Measurements from ENCODE around the gene EDN2. TPM values are rescaled to one million over a fixed set of nuclear protein-coding genes. Genes with fewer than 3 reads are reported as not detected.
A peak's percentile ranks its signal among the peaks of the same experiment; 100 is the strongest.

The EDN2 gene
- total RNA-seq, 1 donor from 2014 or later = 0.17 TPM

GRCh38 chr1:41482001-41482765 lies 2.3 kb downstream of the EDN2 start:
- no peak for DNase-seq

DNA sequence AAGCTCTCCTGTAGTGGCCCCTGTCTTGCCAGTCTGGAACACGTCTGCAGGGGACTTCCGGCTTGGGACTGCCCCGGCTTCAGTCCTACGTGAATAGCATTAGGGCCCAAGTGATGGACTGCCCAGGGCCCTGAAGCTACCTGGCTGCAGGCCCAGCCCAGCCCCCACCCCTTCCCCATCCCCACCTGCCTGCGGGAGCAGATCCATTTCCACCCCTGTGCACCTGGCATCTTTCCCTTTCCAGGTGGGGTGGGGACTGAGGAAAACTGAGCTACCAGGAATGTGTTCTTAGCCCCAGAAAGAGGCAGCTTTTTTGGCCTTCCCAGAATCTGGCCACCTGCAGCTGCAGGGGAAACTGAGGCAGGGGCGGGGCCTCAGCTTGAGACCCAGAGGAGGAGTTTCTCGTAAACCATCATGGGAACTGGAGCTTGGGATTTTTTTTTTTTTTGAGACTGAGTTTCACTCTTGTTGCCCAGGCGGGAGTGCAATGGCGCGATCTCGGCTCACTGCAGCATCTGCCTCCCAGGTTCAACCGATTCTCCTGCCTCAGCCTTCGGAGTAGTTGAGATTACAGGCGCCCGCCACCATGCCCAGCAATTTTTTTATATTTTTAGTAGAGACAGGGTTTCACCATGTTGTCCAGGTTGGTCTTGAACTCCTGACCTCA lies 3.2 kb downstream of the EDN2 start:
- DNase-seq = no peak

DNA sequence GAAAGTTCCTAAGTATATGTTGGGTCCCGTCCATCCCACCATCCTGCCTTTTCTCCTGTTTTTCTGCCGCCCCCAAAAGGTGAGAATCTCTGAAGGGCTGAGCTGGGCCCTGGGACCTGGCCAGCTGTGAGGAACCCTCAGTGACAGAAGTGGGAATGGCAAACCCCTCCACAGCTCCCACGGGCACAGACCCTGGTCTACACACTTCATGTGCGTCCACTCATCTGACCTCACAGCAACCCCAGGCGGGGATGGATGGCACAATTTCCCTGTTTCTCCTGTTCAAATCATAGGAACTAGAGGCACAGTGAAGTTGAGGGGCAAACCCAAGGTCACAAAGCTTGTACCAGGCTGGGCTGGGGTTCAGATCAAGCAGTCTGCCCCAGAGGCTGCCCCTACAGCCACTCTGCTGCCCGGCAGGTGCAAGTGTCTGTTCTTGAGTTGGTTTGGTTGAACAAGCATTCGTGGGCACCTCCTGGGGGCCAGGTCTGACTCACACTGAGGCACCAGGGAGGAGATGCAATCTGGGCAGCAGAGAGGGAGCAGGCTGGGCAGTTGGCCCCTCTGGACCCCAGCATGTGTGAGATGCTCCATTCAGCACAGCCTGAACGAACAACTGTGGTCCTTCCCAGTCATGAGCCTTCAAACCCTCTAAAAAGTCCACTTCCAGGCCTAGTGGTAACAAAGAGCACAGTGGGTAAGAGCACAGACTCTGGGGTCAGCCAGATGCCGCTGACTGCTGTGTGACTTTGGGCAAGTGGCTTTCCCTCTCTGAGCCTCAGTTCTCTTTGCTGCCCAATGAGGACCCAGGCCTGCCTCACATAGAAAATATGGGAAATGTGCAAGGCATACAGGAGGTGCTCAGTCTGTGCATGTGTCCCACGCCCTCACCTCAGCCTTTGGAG lies 4.0 kb downstream of the EDN2 start:
- DNase-seq = no peak

- no peak for DNase-seq
These were observed 4.7 kb downstream of the EDN2 start for GRCh38 chr1:41479808-41480160.

- no peak for DNase-seq
These were observed 5.3 kb downstream of the EDN2 start for GRCh38 chr1:41479000-41479807.

GRCh38 chr1:41478118-41478748 lies 6.2 kb downstream of the EDN2 start:
- DNase-seq = no peak

GRCh38 chr1:41476807-41477361 lies 7.6 kb downstream of the EDN2 start:
- DNase-seq = no peak

- DNase-seq = peak; percentile 17
These were observed 8.5 kb downstream of the EDN2 start for GRCh38 chr1:41475859-41476567.

- DNase-seq = no peak
These were observed 9.1 kb downstream of the EDN2 start for GRCh38 chr1:41475346-41475745.

DNA sequence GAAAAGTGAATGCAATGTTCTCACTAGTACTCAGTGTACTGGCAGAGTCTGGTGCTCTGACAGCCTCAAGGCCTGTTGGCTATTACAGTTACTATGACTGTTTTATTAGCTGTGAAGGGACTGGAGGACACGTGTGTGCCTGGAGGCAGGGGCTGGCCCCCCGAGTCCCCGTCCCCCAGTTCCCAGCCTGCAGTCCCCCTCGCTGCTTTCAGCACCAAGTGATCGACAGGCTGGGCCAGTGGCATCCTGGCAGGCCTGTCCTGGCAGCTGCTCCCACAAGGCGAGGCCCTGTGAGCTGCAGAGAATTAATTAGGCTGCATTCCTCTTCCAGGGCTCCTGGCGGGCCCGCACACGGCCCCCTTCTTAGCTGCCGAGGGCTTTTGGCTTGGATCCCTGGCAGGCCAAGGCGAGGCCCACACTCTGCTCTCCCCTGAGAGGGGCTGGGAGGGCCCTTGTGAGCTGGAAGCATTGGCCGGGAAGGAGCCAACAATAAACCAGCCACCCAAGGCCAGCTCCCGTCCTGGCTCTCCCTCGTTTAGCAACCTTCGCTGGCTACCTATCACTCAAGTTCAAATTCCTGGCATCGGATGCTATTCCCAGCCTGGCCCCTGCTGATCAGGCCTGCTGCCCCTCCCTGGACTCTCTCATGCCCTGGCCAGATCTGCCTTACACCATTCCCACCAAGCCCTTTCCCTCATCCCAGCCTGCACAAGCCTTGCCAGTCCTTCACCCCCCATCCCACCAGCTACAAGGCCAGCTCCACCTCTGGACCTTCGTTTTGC lies 9.8 kb downstream of the EDN2 start:
- DNase-seq = no peak

GRCh38 chr1:41473738-41474362 lies 10.6 kb downstream of the EDN2 start:
- DNase-seq = no peak

- DNase-seq = no peak
These were observed 12.8 kb downstream of the EDN2 start for GRCh38 chr1:41471658-41472057.

DNA sequence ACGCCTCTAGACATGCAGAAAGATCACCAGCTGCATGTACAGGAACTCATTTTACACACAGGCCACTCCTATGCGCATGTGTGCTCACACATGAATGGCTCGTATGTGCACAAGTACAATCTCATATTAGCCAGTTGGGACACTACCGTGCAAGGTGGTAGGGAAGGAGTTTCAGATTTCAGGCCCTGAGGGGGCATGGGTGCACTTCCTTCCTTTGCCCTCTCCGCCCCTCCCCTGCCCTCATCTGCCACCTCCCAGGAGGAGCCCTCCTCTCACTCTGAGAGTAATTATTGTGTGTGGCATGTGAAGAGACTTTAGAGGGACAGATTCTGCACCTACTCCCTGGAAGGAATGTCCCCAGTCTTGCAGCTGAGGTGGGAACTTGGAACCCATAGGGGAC lies 14.8 kb downstream of the EDN2 start:
- DNase-seq = no peak

DNA sequence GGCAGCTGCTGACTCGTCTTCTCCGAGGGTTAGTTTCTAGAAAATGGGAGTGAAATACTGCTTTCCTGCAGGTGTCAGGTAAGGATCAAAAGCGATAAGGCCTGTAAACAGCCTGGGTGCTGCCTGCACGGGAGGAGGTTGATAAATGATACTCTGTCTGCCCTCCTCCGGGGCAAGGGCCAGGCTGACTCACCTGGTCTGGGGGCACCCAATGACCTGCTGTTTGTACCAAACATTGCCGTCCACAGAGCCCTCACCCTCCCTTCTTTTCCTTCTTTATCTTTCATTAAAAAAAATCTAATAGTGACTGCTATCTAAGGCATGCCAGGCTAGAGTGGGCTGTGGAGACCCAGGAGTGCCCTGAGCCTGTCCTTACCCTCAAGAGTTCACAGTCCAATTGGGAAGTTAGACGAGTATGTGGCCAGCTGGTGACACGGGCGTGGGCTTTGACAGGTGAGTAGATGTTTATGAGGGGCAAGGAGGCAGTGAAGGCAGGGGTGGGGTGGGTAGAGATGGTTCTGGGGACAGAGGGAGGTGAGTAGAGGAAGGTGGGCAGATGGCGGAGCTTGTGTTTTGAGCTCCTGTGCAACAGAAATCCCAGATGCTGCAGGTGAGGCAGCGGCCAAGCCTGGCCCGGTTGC lies 16.2 kb downstream of the EDN2 start:
- no peak for DNase-seq

- DNase-seq = no peak
These were observed 16.8 kb downstream of the EDN2 start for GRCh38 chr1:41467673-41468072.

DNA sequence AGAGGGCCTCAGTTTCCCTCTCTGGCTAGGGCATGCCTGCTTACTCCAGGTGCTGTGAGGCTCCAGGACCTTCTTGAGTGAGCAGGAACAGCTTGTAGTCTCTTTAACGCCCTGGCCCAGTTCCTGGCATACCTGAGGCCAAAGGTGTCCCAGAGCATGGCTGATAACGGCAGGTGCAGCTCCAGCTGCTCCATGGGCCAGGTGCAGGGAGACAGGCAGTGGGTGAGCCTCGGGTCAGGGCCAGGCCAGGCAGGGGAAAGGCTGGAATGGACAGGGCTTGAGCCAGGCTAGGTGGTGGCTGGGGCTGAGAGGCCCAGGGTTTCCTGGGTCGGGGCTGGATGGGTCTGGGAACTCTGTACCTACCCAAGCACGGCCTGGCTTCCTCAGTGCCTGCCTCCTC lies 18.3 kb downstream of the EDN2 start:
- no peak for DNase-seq

- no peak for DNase-seq
These were observed 18.7 kb downstream of the EDN2 start for GRCh38 chr1:41465741-41466140.

GRCh38 chr1:41464885-41465284 lies 19.6 kb downstream of the EDN2 start:
- no peak for DNase-seq

DNA sequence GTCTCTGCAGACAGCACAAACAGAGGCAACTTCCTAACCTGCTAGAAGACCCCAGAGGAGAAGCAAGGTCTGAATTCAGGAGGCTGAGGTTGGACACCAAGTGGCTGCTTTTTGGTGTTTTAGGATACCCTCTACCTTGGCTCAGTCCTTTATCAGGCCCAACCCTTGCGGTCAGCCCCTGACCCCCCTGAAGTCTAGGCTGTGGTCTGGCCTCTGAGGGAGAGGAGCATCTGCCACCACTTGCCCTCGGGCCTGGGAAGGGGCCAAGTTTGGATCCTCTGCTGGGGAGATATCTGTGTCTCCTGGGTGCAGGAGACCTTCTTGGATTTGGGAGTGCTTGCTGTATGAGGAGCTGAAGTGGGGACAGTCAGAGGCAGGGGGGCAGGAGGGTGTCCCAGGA lies 21.0 kb downstream of the EDN2 start:
- DNase-seq = no peak

All from dermis blood vessel endothelial cell (primary cell).